Measurements from ENCODE around the gene BRD7. TPM values are rescaled to one million over a fixed set of nuclear protein-coding genes. Genes with fewer than 3 reads are reported as not detected.

BRD7 gene
- total RNA-seq = 25.1 and 27.3 TPM in 2 replicates

GRCh38 chr16:50368410-50369132 lies at the start of gene BRD7:
Gene BRD7 (minus strand): TSS chr16:50368988. CDS start chr16:50368774, 214 bp downstream.

DNA sequence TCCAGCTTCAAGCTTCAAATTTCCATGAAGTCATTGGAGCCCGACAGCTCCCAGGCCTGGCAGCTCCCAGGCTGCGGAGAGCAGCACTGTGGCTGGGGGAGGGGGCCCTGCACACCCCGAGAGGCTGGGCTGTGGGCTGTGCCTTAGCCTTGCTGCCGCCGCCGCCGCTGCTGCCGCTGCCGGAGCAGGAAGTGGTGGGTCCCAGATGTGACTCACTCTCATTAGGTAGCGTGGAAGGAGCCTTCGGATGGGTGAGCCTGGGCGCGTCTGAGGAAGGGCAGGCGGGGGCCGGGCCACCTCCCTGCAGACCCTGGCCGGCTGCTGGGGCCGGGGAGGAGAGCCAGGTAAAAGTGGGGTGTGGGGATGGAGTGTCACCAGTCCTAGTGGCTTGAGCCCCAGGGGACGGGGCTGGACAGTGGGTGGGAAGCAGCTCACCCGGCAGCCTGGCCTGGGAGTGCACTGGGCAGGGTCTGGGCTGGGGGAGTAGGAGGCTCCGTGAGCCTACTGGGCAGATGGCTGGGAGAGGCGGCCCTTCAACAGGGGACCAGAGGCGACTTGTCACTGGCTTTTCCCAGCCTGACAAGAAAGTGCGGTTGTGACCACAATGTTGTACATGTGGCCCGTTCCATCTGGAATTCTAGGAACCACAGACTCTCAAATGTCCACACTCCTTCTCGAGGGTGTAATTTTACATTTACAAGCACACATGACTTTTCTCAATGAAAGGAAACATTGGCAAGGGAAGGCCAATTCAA lies 102.3 kb downstream of the BRD7 start, which contains the start of gene ADCY7:
Gene ADCY7 (plus strand): TSS at position 215 of the 755 bp plus-strand sequence. CDS start 21,629 bp downstream, outside the sequence.

Other genes starting within 250 kb of the BRD7 start
- 7.0 and 7.7 TPM in 2 replicates for gene TENT4B, start 215.7 kb downstream of the BRD7 start, total RNA-seq
- 16.3 and 34.6 TPM in 2 replicates for gene ADCY7, start 102.4 kb downstream of the BRD7 start, total RNA-seq
- gene NKD1, start 179.4 kb upstream of the BRD7 start, total RNA-seq = 0.12 and 0.44 TPM in 2 replicates